Measurements from ENCODE around the gene CREB1. TPM values are rescaled to one million over a fixed set of nuclear protein-coding genes. Genes with fewer than 3 reads are reported as not detected.

The CREB1 gene
- total and polyA plus RNA-seq, 12 donors, result 3.2 to 77.8 (median 41.3) TPM

- WGBS, 4 donors, result 77 to 83% (median 78%) methylated on average over 7 of the region's 7 CpGs
- Histone ChIP-seq H3K9me3 (replicated peaks in 1 of 3) (no peaks in the 10 kb centered on the region), H3K4me1 (replicated peaks in 1 of 2) (no peaks in the 10 kb centered on the region), H3K27ac (peak overlapping the region in 1 of 5 donors; percentile 31), H3K4me3 (no peak overlapping the region), H3K27me3 (no peaks in the 10 kb centered on the region), H3K36me3 (replicated peaks in 1 of 2) (no peaks in the 10 kb centered on the region)
- DNase-seq, result no peak
- intact Hi-C loops (cut with DNase I), result no loop called here
- TF ChIP-seq POLR2A (IDR thresholded peaks at IDR 0.05), result no peak
- no peak for TF ChIP-seq CTCF (IDR thresholded peaks at IDR 0.05)
These were observed 16.1 kb upstream of the CREB1 start for GRCh38 chr2:207513551-207514257.

- no peak overlapping the region for H3K27ac ChIP-seq
- WGBS, 4 donors, result 81 to 94% (median 88%) methylated on average over 2 of the region's 2 CpGs
- H3K36me3 ChIP-seq (replicated peaks in 1 of 2), result no peaks in the 10 kb centered on the region
- intact Hi-C loops (cut with DNase I), result no loop called here
- no peaks in the 10 kb centered on the region for H3K9me3 ChIP-seq (replicated peaks in 1 of 3)
- H3K4me1 ChIP-seq (replicated peaks in 1 of 2), result no peaks in the 10 kb centered on the region
- no peak overlapping the region for H3K4me3 ChIP-seq
- no peaks in the 10 kb centered on the region for H3K27me3 ChIP-seq
- TF ChIP-seq CTCF (IDR thresholded peaks at IDR 0.05) (no peak), POLR2A (IDR thresholded peaks at IDR 0.05) (no peak)
- DNase-seq, result no peak
These were observed 15.3 kb upstream of the CREB1 start for GRCh38 chr2:207514451-207514850.

- H3K27ac ChIP-seq, result no peak overlapping the region
- DNase-seq, result no peak
- H3K4me3 ChIP-seq, result no peak overlapping the region
- 91 to 96% (median 94%) methylated on average over 3 of the region's 3 CpGs for WGBS, 4 donors
- intact Hi-C loops (cut with DNase I), result no loop called here
- no peaks in the 10 kb centered on the region for H3K27me3 ChIP-seq
- no peak for TF ChIP-seq CTCF (IDR thresholded peaks at IDR 0.05)
- H3K4me1 ChIP-seq (replicated peaks in 1 of 2), result no peaks in the 10 kb centered on the region
- no peaks in the 10 kb centered on the region for H3K36me3 ChIP-seq (replicated peaks in 1 of 2)
- no peaks in the 10 kb centered on the region for H3K9me3 ChIP-seq (replicated peaks in 1 of 3)
These were observed 14.1 kb upstream of the CREB1 start for GRCh38 chr2:207515671-207516070.

GRCh38 chr2:207516206-207516605 is 13.6 kb upstream of the CREB1 start:
- H3K4me1 ChIP-seq (replicated peaks in 1 of 2), result no peaks in the 10 kb centered on the region
- WGBS, 4 donors, result 68 to 96% (median 88%) methylated on average over 1 of the region's 1 CpG
- intact Hi-C loops (cut with DNase I), result no loop called here

More at GRCh38 chr2:207516206-207516605, 13.6 kb upstream of the CREB1 start:
- no peaks in the 10 kb centered on the region for H3K36me3 ChIP-seq (replicated peaks in 1 of 2)
- H3K4me3 ChIP-seq, result no peak overlapping the region
- no peak overlapping the region for H3K27ac ChIP-seq
- H3K9me3 ChIP-seq (replicated peaks in 1 of 3), result no peaks in the 10 kb centered on the region
- DNase-seq, result no peak
- H3K27me3 ChIP-seq, result no peaks in the 10 kb centered on the region
- TF ChIP-seq CTCF (IDR thresholded peaks at IDR 0.05), result no peak
- TF ChIP-seq POLR2A (IDR thresholded peaks at IDR 0.05), result no peak

Measured in adrenal gland (tissue), 12 donors.